ENCODE results near the gene IFNL3. TPM values are rescaled to one million over a fixed set of nuclear protein-coding genes. Genes with fewer than 3 reads are reported as not detected.
"Not testable (repeated sequence)": the region's sequence is repeated elsewhere in the genome, so short reads cannot be mapped to it uniquely, and the experiment has no call there.

IFNL3 gene
- polyA plus RNA-seq (2012; ENCODE audit: insufficient read length, low read depth) = not detected

GRCh38 chr19:39244410-39245100, at the start of gene IFNL3:
IFNL3 (minus strand) TSS chr19:39245006; CDS start chr19:39244967, 39 bp downstream.
- TF ChIP-seq POLR2AphosphoS5 (IDR thresholded peaks at IDR 0.05; ENCODE audit: low read depth, low read length); SIN3A (IDR thresholded peaks at IDR 0.05; ENCODE audit: borderline replicate concordance, insufficient read depth, low read length); FOXP2 (optimal IDR thresholded peaks at IDR 0.05; ENCODE audit: borderline replicate concordance, extremely low read depth, extremely low read length, insufficient read depth): not testable (repeated sequence)

GRCh38 chr19:39293394-39293793, 48.6 kb upstream of the IFNL3 start:
- TF ChIP-seq SIN3A (IDR thresholded peaks at IDR 0.05; ENCODE audit: borderline replicate concordance, insufficient read depth, low read length) = no peak
- TF ChIP-seq REST (IDR thresholded peaks at IDR 0.05; ENCODE audit: insufficient read depth in 1 of 2, low read depth in 2 of 2, low read length in 2 of 2) = no peak
- no peak for TF ChIP-seq TAF1 (IDR thresholded peaks at IDR 0.05; ENCODE audit: borderline replicate concordance, insufficient read depth, low read length)
- TF ChIP-seq FOXP2 (optimal IDR thresholded peaks at IDR 0.05; ENCODE audit: borderline replicate concordance, extremely low read depth, extremely low read length, insufficient read depth) = no peak
- TF ChIP-seq POLR2AphosphoS5 (IDR thresholded peaks at IDR 0.05; ENCODE audit: low read depth, low read length) = no peak

- no peak for TF ChIP-seq REST (IDR thresholded peaks at IDR 0.05; ENCODE audit: insufficient read depth in 1 of 2, low read depth in 2 of 2, low read length in 2 of 2)
- TF ChIP-seq POLR2AphosphoS5 (IDR thresholded peaks at IDR 0.05; ENCODE audit: low read depth, low read length) = no peak
- no peak for TF ChIP-seq TAF1 (IDR thresholded peaks at IDR 0.05; ENCODE audit: borderline replicate concordance, insufficient read depth, low read length)
- TF ChIP-seq FOXP2 (optimal IDR thresholded peaks at IDR 0.05; ENCODE audit: borderline replicate concordance, extremely low read depth, extremely low read length, insufficient read depth) = no peak
- no peak for TF ChIP-seq SIN3A (IDR thresholded peaks at IDR 0.05; ENCODE audit: borderline replicate concordance, insufficient read depth, low read length)
Observed at GRCh38 chr19:39284032-39284431, 39.2 kb upstream of the IFNL3 start.

- TF ChIP-seq REST (IDR thresholded peaks at IDR 0.05; ENCODE audit: insufficient read depth in 1 of 2, low read depth in 2 of 2, low read length in 2 of 2) (no peak), FOXP2 (optimal IDR thresholded peaks at IDR 0.05; ENCODE audit: borderline replicate concordance, extremely low read depth, extremely low read length, insufficient read depth) (no peak), POLR2AphosphoS5 (IDR thresholded peaks at IDR 0.05; ENCODE audit: low read depth, low read length) (no peak), TAF1 (IDR thresholded peaks at IDR 0.05; ENCODE audit: borderline replicate concordance, insufficient read depth, low read length) (no peak), SIN3A (IDR thresholded peaks at IDR 0.05; ENCODE audit: borderline replicate concordance, insufficient read depth, low read length) (no peak)
Observed at GRCh38 chr19:39282021-39282420, 37.2 kb upstream of the IFNL3 start.

GRCh38 chr19:39277598-39277997, 32.8 kb upstream of the IFNL3 start:
- TF ChIP-seq TAF1 (IDR thresholded peaks at IDR 0.05; ENCODE audit: borderline replicate concordance, insufficient read depth, low read length) (no peak), REST (IDR thresholded peaks at IDR 0.05; ENCODE audit: insufficient read depth in 1 of 2, low read depth in 2 of 2, low read length in 2 of 2) (no peak), SIN3A (IDR thresholded peaks at IDR 0.05; ENCODE audit: borderline replicate concordance, insufficient read depth, low read length) (no peak), FOXP2 (optimal IDR thresholded peaks at IDR 0.05; ENCODE audit: borderline replicate concordance, extremely low read depth, extremely low read length, insufficient read depth) (no peak)

Data from PFSK-1 (cell line).